Fibroblast of pulmonary artery (primary cell): Measurements from ENCODE around the gene RASD1.
"Not testable (repeated sequence)": the region's sequence is repeated elsewhere in the genome, so short reads cannot be mapped to it uniquely, and the experiment has no call there.

Source experiments
- DNase-seq: peaks from one replicate; pipeline ENCODE4 v3.0.0-alpha.2; 2010; ENCODE audit warnings: low read depth
- H3K4me3 ChIP-seq: replicated peaks from 2 replicates; pipeline ENCODE4 v1.5.1; 2011; ENCODE audit warnings: low read depth, mild to moderate bottlenecking, control low read depth, low read length, moderate library complexity
- TF ChIP-seq, protein P1 (sequence below): IDR thresholded peaks from 2 replicates; pipeline ENCODE4 v1.5.1; 2011; ENCODE audit warnings: mild to moderate bottlenecking, control low read depth, low read length, inconsistent platforms; ENCODE audit errors: missing control alignments

Gene RASD1

DNA sequence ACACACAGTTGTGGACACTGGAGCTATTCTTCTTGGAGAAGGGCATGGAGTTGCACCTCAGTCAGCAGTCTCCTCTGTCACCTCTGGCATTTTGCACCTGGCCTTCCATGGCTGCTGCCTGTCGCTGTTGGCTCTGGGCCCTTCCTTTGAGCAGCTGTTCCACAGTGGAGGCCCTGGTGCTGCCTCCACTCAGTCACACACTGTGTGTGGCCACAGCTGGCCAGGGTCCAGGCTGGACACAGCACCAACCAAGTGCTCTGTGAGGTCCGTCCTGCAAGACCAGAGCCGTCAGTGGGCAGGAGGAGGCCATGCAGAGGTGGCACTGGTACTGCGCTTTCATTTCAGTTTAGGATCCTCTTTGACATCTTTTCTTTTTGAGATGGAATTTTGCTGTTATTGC is 41.0 kb downstream of the RASD1 start:
- TF ChIP-seq, protein P1, sequence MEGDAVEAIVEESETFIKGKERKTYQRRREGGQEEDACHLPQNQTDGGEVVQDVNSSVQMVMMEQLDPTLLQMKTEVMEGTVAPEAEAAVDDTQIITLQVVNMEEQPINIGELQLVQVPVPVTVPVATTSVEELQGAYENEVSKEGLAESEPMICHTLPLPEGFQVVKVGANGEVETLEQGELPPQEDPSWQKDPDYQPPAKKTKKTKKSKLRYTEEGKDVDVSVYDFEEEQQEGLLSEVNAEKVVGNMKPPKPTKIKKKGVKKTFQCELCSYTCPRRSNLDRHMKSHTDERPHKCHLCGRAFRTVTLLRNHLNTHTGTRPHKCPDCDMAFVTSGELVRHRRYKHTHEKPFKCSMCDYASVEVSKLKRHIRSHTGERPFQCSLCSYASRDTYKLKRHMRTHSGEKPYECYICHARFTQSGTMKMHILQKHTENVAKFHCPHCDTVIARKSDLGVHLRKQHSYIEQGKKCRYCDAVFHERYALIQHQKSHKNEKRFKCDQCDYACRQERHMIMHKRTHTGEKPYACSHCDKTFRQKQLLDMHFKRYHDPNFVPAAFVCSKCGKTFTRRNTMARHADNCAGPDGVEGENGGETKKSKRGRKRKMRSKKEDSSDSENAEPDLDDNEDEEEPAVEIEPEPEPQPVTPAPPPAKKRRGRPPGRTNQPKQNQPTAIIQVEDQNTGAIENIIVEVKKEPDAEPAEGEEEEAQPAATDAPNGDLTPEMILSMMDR = no peak
- H3K4me3 ChIP-seq = no peak overlapping the region
- no peak for DNase-seq

DNA sequence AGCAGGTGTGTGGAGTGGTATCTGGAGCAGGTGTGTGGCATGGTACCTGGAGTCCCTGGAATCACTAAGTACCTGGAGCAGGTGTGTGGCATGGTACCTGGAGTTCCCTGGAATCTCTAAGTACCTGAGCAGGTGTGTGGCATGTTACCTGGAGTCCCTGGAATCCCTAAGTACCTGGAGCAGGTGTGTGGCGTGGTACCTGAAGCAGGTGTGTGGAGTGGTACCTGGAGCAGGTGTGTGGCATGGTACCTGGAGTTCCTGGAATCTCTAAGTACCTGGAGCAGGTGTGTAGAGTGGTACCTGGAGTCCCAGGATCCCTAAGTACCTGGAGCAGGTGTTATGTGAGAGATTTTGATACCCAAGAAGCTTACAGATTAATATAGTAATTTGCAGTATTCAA is 41.5 kb downstream of the RASD1 start:
- not testable (repeated sequence) for DNase-seq, H3K4me3 ChIP-seq

DNA sequence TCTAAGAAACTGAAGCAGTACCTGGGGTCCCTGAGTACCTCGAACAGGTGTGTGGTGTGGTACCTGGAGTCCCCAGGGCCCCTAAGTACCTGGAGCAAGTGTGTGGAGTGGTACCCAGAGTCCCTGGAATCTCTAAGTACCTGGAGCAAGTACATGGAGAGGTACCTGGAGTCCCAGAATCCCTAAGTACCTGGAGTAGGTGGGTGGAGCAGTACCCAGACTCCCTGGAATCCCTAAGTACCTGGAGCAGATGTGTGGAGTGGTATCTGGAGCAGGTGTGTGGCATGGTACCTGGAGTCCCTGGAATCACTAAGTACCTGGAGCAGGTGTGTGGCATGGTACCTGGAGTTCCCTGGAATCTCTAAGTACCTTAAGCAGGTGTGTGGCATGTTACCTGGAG is 41.9 kb downstream of the RASD1 start:
- TF ChIP-seq, protein P1 = no peak
- no peak overlapping the region for H3K4me3 ChIP-seq
- DNase-seq = no peak

DNA sequence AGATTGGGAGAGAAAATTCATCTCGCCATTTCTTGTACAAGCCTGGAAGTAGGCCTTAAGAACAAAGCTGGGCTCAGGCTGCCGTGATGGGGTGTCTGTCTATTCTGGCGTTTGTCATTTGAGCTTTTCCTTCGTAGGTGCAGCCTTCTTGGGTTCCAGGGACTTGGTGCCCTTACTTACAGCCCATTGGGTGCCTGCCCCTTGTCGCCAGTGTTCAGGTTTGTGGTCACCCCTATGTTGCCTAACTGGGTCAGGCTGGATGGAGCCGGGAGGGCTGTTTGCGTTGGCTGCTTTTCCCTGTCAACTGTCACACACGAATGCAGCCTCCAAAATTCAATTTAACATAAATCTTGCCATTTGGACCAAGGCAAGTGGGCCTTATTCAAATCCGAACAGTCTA is 43.1 kb downstream of the RASD1 start:
- H3K4me3 ChIP-seq = no peak overlapping the region
- TF ChIP-seq, protein P1 = no peak
- no peak for DNase-seq

DNA sequence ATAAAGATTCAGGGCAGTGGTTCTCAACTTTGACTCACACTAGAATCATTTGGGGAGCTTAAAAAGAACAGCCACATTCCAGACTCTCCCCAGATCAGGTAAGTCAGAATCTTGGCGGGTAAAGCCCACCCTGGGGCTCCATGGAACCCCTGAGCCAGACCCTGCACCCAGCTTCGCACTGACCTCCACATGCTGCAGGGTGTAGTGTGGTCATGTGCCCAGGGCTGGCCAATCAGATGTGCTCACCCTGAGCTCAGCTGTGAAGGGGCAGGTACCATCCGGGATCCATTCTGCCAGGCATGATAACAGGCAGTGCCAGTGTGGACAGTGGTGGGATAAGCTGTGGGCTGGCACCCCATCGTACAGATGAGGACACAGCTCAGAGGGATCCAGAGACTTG is 47.5 kb downstream of the RASD1 start:
- no peak overlapping the region for H3K4me3 ChIP-seq
- TF ChIP-seq, protein P1 = no peak
- no peak for DNase-seq

DNA sequence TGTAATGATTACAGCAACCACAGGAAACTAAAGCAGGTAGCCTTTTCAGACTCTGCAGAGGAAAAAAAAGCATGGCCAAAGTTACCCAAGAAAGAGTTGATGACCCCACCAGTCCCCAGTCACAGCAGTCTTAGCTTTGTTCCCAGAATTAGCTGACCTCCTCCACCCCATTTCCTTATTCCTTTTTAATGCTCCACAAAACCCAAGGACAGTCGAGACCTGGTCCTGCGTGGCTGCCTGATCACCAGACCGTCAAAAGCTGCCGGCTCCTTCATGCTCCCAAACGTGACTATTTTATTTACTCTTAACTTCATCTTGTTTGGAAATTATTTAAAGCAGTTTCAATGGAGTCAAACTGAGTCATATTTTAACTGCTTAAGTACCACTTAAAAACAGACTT is 48.1 kb downstream of the RASD1 start:
- DNase-seq = no peak
- TF ChIP-seq, protein P1 = no peak

DNA sequence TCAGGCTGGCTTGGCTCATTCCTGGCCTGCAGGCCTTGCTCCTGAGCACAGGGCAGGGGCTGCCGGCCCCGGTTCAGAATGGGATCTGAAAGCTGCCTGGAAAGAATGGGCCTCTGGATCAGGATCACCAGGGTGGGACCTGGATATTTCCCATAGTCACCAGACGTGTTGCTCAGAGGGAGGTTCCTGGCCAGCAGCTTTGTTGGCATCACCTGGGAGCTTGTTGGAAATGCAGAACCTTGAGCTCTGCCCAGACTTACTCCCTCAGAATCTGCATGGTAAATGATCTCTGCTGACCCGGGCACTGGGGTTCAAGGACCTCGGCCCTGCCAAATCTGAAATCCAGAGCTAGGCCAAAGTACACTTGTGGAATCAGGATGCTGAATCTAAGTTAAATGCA is 48.9 kb downstream of the RASD1 start:
- no peak overlapping the region for H3K4me3 ChIP-seq
- TF ChIP-seq, protein P1 = no peak
- no peak for DNase-seq

More for the DNA sequence above, 48.1 kb downstream of the RASD1 start:
- H3K4me3 ChIP-seq = no peak overlapping the region
